ENCODE measurements around the gene ZNF669. TPM values are rescaled to one million over a fixed set of nuclear protein-coding genes. Genes with fewer than 3 reads are reported as not detected.

The ZNF669 gene
- total and polyA plus RNA-seq, 2 experiments from 2014 or later: 13.7 to 25.4 TPM

GRCh38 chr1:247096544-247096943 lies 7.6 kb downstream of the ZNF669 start (continued):
- no peak for TF ChIP-seq ZNF114 (CRISPR knock-in tag; IDR thresholded peaks at IDR 0.05)
- TF ChIP-seq REST (IDR thresholded peaks at IDR 0.05; ENCODE audit: unreplicated experiment): no peak
- TF ChIP-seq ZNF331 (CRISPR knock-in tag; IDR thresholded peaks at IDR 0.05; ENCODE audit: low read depth): no peak
- TF ChIP-seq ETS1 (IDR thresholded peaks at IDR 0.05): no peak
- TF ChIP-seq POLR2AphosphoS5 (IDR thresholded peaks at IDR 0.05; ENCODE audit: low read depth): no peak

- Histone ChIP-seq H3K27me3 (ENCODE audit: insufficient read depth) (no peaks in the 10 kb centered on the region), H3F3A (replicated peaks; ENCODE audit: low read depth) (peaks cover 16% of the 10 kb centered on the region; the same call in 1 of the 2 replicates), H4K20me1 (replicated peaks; ENCODE audit: insufficient read depth) (peaks cover 19% of the 10 kb centered on the region), H3K36me3 (ENCODE audit: insufficient read depth) (peaks cover 16% of the 10 kb centered on the region), H3K79me2 (replicated peaks; ENCODE audit: insufficient read depth) (peaks cover 33% of the 10 kb centered on the region), H3K4me1 (ENCODE audit: insufficient read depth) (no peaks in the 10 kb centered on the region), H2AFZ (no peak overlapping the region), H3K4me3 (no peak overlapping the region), H3K9me2 (ENCODE audit: insufficient read depth) (no peaks in the 10 kb centered on the region; the same call in 1 of the 2 replicates), H3K4me2 (no peak overlapping the region), H3K27ac (ENCODE audit: low read depth) (no peak overlapping the region)
- no peak for DNase-seq (ENCODE audit: low spot score)
- peaks cover 37% of the 10 kb centered on the region for H3K36me3 Mint-ChIP-seq (ENCODE audit: low read depth)
- no peaks in the 10 kb centered on the region for H3K4me1 Mint-ChIP-seq
- H3K27me3 Mint-ChIP-seq (ENCODE audit: insufficient read depth, low read depth, poor library complexity): peaks cover 6% of the 10 kb centered on the region
- H3K9me3 Mint-ChIP-seq: peaks cover 10% of the 10 kb centered on the region
- H3K27ac Mint-ChIP-seq: no peak overlapping the region
- ATAC-seq: no peak
- TF ChIP-seq ZNF331 (CRISPR knock-in tag; IDR thresholded peaks at IDR 0.05; ENCODE audit: low read depth) (no peak), NANOG (IDR thresholded peaks at IDR 0.05; ENCODE audit: borderline replicate concordance) (no peak), ZNF462 (CRISPR knock-in tag; IDR thresholded peaks at IDR 0.05) (no peak), EZH2 (IDR thresholded peaks at IDR 0.05; ENCODE audit: low read depth, unreplicated experiment) (no peak), STAT1 (IDR thresholded peaks at IDR 0.05; ENCODE audit: unreplicated experiment) (no peak), CTCF (conservative IDR thresholded peaks at IDR 0.05; ENCODE audit: low read depth in 2 of 2) (no peak)
- H3K4me3 Mint-ChIP-seq: no peak overlapping the region
These were observed 8.0 kb downstream of the ZNF669 start for GRCh38 chr1:247096112-247096511.
